SK-N-SH (cell line): ENCODE measurements around the gene AACS. TPM values are rescaled to one million over a fixed set of nuclear protein-coding genes. Genes with fewer than 3 reads are reported as not detected.

ENCODE experiments used
- CTCF ChIA-PET: fragments of 300-600, 350-600 bp; formaldehyde crosslinking; extraction: SDS; loops from one replicate; lab custom pipeline; 2021; lab: Yijun Ruan, JAX
- POLR2A ChIA-PET: fragments of 350-600 bp; sonication (Branson Sonifier 250); formaldehyde crosslinking; extraction: SDS; loops from one replicate; lab custom pipeline; 2020; ENCODE audit warnings: antibody characterized with exemption, inconsistent platforms; lab: Yijun Ruan, JAX
- DNase-seq: peaks from one replicate; pipeline ENCODE4 v3.0.0; 2012
- H2AFZ ChIP-seq: fragments of 200-600 bp; sonication (generic); 2 replicates; pipeline ENCODE4 v1.8.1; 2016; ENCODE audit warnings: antibody characterized with exemption, mild to moderate bottlenecking, low read depth
- H3F3A ChIP-seq: fragments of 200-600 bp; sonication (generic); replicated peaks from 2 replicates; pipeline ENCODE3; 2016; ENCODE audit warnings: antibody characterized with exemption, mild to moderate bottlenecking; ENCODE audit not compliant: insufficient read depth
- H3K27ac ChIP-seq, 2 experiments: fragments of 200-500 bp in 1 of 2; fragments of 200-600 bp in 1 of 2; sonication (Bioruptor generic) in 1 of 2; sonication (generic), shearing (Covaris generic) in 1 of 2; 2 replicates each; pipeline versions ENCODE4 v1.5.1 to v1.6.1; 2014 to 2016; ENCODE audit warnings: low read depth in 2 of 2, inconsistent platforms in 1 of 2, low read length in 1 of 2, mild to moderate bottlenecking in 1 of 2, mixed read lengths in 1 of 2
- H3K27me3 ChIP-seq: fragments of 200-600 bp; sonication (generic), shearing (Covaris generic); 2 replicates; pipeline ENCODE4 v1.6.1; 2016; ENCODE audit warnings: mixed run types; ENCODE audit not compliant: insufficient read depth
- H3K36me3 ChIP-seq, 2 experiments: fragments of 200-500 bp in 1 of 2; fragments of 200-600 bp in 1 of 2; sonication (Bioruptor generic) in 1 of 2; sonication (generic) in 1 of 2; replicated peaks in 1 of 2; 2 replicates each; pipeline versions ENCODE3 to v1.5.1; 2014 to 2016; ENCODE audit warnings: low read length in 1 of 2, mild to moderate bottlenecking in 1 of 2; ENCODE audit not compliant: insufficient read depth in 2 of 2, control insufficient read depth in 1 of 2
- H3K4me1 ChIP-seq, 2 experiments: fragments of 200-500 bp in 1 of 2; fragments of 200-600 bp in 1 of 2; sonication (Bioruptor generic) in 1 of 2; sonication (generic), shearing (Covaris generic) in 1 of 2; 2 replicates each; pipeline versions ENCODE4 v1.5.1 to v1.6.1; 2014 to 2016; ENCODE audit warnings: low read depth in 1 of 2, low read length in 1 of 2, mixed run types in 1 of 2; ENCODE audit not compliant: insufficient read depth in 2 of 2, control insufficient read depth in 1 of 2
- H3K4me2 ChIP-seq: fragments of 200-600 bp; sonication (generic), shearing (Covaris generic); 2 replicates; pipeline ENCODE4 v1.6.1; 2017; ENCODE audit warnings: mixed run types
- H3K4me3 ChIP-seq, 2 experiments: fragments of 200-500 bp in 1 of 2; fragments of 200-600 bp in 1 of 2; sonication (Bioruptor generic) in 1 of 2; sonication (generic), shearing (Covaris generic) in 1 of 2; 2 replicates each; pipeline versions ENCODE4 v1.5.1 to v1.8.1; 2014 to 2016; ENCODE audit warnings: low read depth in 2 of 2, inconsistent platforms in 1 of 2, low read length in 1 of 2, mild to moderate bottlenecking in 1 of 2, mixed read lengths in 1 of 2, moderate library complexity in 1 of 2
- H3K79me2 ChIP-seq: fragments of 200-600 bp; sonication (generic); 2 replicates; pipeline ENCODE4 v1.8.1; 2017; ENCODE audit warnings: mild to moderate bottlenecking; ENCODE audit not compliant: insufficient read depth
- H3K9ac ChIP-seq: fragments of 200-600 bp; sonication (generic); 2 replicates; pipeline ENCODE4 v1.6.1; 2017; ENCODE audit warnings: mixed run types
- H3K9me2 ChIP-seq: fragments of 200-600 bp; sonication (generic); 2 replicates; pipeline ENCODE4 v1.6.1; 2017; ENCODE audit warnings: mixed run types
- H3K9me3 ChIP-seq: fragments of 200-600 bp; sonication (generic); 2 replicates; pipeline ENCODE4 v1.6.1; 2017; ENCODE audit warnings: mixed run types, mild to moderate bottlenecking, moderate library complexity
- H4K20me1 ChIP-seq: fragments of 200-600 bp; sonication (generic); 2 replicates; pipeline ENCODE4 v1.6.1; 2017; ENCODE audit warnings: mild to moderate bottlenecking, mixed run types; ENCODE audit not compliant: insufficient read depth
- CHD2 ChIP-seq: fragments of 150-350 bp; IDR thresholded peaks from 2 replicates; pipeline ENCODE4 v1.6.1; 2018; ENCODE audit warnings: low read length; ENCODE audit not compliant: partially characterized antibody
- ELF1 ChIP-seq: IDR thresholded peaks from 2 replicates; pipeline ENCODE4 v1.4.0; 2012
- EZH2phosphoT487 ChIP-seq: fragments of 200-600 bp; sonication (generic); IDR thresholded peaks from 2 replicates; pipeline ENCODE4 v1.6.1; 2017; ENCODE audit warnings: low read depth, mixed run types, mild to moderate bottlenecking, antibody characterized with exemption, moderate library complexity, borderline replicate concordance
- FOXJ3 ChIP-seq: sonication (generic); formaldehyde crosslinking; IDR thresholded peaks from 2 replicates; pipeline ENCODE4 v1.5.1; 2020; ENCODE audit warnings: mild to moderate bottlenecking, missing genetic modification reagents
- FOXM1 ChIP-seq: IDR thresholded peaks from 2 replicates; pipeline ENCODE4 v1.4.0; 2012; ENCODE audit warnings: low read depth, mild to moderate bottlenecking
- JUND ChIP-seq: IDR thresholded peaks from 2 replicates; pipeline ENCODE4 v1.4.0; 2012
- MXI1 ChIP-seq: IDR thresholded peaks from 2 replicates; pipeline ENCODE4 v1.6.1; 2012; ENCODE audit warnings: mild to moderate bottlenecking, low read depth, low read length, improper control_type of control experiment
- RXRA ChIP-seq: IDR thresholded peaks from 2 replicates; pipeline ENCODE4 v1.4.0; 2012; ENCODE audit warnings: low read depth, mild to moderate bottlenecking, borderline replicate concordance
- SMC3 ChIP-seq: IDR thresholded peaks from 2 replicates; pipeline ENCODE4 v1.6.1; 2012; ENCODE audit warnings: low read depth, low read length, improper control_type of control experiment
- TCF12 ChIP-seq: IDR thresholded peaks from 2 replicates; pipeline ENCODE4 v1.4.0; 2012
- TEAD4 ChIP-seq: IDR thresholded peaks from 2 replicates; pipeline ENCODE4 v1.4.0; 2012; ENCODE audit warnings: mild to moderate bottlenecking, borderline replicate concordance; ENCODE audit not compliant: insufficient read depth
- WGBS: methylation state at CpG from one replicate; pipeline ENCODE4 v1.1.6; 2017; ENCODE audit warnings: low lambda C conversion rate; 5-methylcytosine and 5-hydroxymethylcytosine counted together
- polyA plus RNA-seq, 3 experiments: library from polyadenylated mRNA; depleted of rRNA; stranded (reverse); fragments of >200 nt; gene quantifications; 2 replicates each; pipeline ENCODE4 v1.2.3, GENCODE V29; 2012
- TF ChIP-seq, protein P1 (sequence below): IDR thresholded peaks from 2 replicates; pipeline ENCODE4 v1.4.0; 2012; ENCODE audit warnings: low read depth, borderline replicate concordance
- TF ChIP-seq, protein P2 (sequence below): fragments of 150-350 bp; IDR thresholded peaks from 2 replicates; pipeline ENCODE4 v1.6.1; 2016; ENCODE audit warnings: mild to moderate bottlenecking, low read depth, low read length

The AACS gene
- polyA plus RNA-seq, 1 of the 3 experiments (the other 2 are of a cell fraction): 17.3 TPM

DNA sequence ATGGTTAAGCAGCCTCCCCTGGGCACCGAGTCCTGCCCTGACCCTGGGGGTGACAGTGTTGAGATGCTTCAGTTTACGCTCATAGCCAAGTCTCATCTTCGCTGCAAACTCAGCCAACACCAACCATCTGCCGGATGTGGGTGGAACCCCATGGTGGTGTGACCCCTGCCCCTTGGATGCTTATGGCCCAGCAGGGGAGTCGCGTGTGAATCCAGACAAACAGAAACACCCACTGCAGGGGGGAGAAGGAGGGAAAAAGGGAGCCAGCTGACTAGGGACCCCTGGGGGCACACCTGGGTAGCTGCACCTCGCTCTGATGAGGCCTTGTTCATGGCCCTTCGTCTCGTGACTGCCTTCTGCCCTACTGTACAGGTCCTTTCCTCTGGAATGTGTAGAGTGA lies 23.8 kb downstream of the AACS start:
- H4K20me1 ChIP-seq: no peaks in the 10 kb centered on the region
- no peak overlapping the region for H3K4me2 ChIP-seq
- H3K9me2 ChIP-seq: no peaks in the 10 kb centered on the region
- H3K27me3 ChIP-seq: no peaks in the 10 kb centered on the region
- H3K4me3 ChIP-seq: no peak overlapping the region
- peaks cover 0 to 30% of the 10 kb centered on the region in 2 experiments for H3K36me3 ChIP-seq
- H3K79me2 ChIP-seq: no peaks in the 10 kb centered on the region
- no peak for TF ChIP-seq JUND
- no peak for TF ChIP-seq CHD2
- H3K9me3 ChIP-seq: no peaks in the 10 kb centered on the region
- DNase-seq: no peak
- CTCF ChIA-PET: interaction anchor here (1.1 kb wide), 1 partner anchor 9 kb away, joined by 5 read pairs; no protein-coding TSS in a partner anchor
- WGBS: 92% methylated on average over 4 of the region's 9 CpGs
- H3F3A ChIP-seq: no peaks in the 10 kb centered on the region
- POLR2A ChIA-PET: no interaction called here
- no peak overlapping the region for H3K27ac ChIP-seq
- no peak overlapping the region for H3K9ac ChIP-seq
- H2AFZ ChIP-seq: no peak overlapping the region
- no peaks in the 10 kb centered on the region for H3K4me1 ChIP-seq

DNA sequence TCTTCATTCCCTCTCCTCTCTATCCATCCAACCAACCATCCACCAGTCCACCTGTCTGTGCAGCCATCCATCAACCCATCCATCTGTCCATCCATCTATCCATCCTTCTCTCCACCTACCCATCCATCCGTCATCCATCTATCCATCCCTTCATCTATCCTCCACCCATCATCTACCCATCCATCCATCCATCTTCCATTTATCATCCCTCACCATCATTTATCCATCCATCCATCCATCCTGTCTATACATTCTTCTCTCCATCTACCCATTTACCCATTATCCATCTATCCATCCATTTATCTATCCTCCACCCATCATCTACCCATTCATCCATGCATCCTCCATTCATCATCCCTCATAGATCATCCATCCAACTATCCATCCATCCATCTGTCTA lies 24.4 kb downstream of the AACS start:
- POLR2A ChIA-PET: no interaction called here
- Histone ChIP-seq H3K9me3 (no peaks in the 10 kb centered on the region), H3K4me1 (no peaks in the 10 kb centered on the region), H3K4me2 (no peak overlapping the region), H3K27ac (no peak overlapping the region), H3K4me3 (no peak overlapping the region), H3K36me3 (peaks cover 0 to 32% of the 10 kb centered on the region in 2 experiments), H3K27me3 (no peaks in the 10 kb centered on the region), H3F3A (no peaks in the 10 kb centered on the region), H4K20me1 (no peaks in the 10 kb centered on the region), H3K9ac (no peak overlapping the region), H2AFZ (no peak overlapping the region), H3K9me2 (no peaks in the 10 kb centered on the region), H3K79me2 (no peaks in the 10 kb centered on the region)
- CTCF ChIA-PET: no interaction called here
- DNase-seq: no peak
- WGBS: 95% methylated on average over 1 of the region's 1 CpG
- TF ChIP-seq, protein P1, sequence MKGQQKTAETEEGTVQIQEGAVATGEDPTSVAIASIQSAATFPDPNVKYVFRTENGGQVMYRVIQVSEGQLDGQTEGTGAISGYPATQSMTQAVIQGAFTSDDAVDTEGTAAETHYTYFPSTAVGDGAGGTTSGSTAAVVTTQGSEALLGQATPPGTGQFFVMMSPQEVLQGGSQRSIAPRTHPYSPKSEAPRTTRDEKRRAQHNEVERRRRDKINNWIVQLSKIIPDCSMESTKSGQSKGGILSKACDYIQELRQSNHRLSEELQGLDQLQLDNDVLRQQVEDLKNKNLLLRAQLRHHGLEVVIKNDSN: no peak
- TF ChIP-seq EZH2phosphoT487: no peak
- no peak for TF ChIP-seq FOXM1
- TF ChIP-seq TCF12: no peak
- TF ChIP-seq FOXJ3: no peak
- no peak for TF ChIP-seq CHD2
- no peak for TF ChIP-seq RXRA
- no peak for TF ChIP-seq SMC3
- TF ChIP-seq JUND: no peak
- no peak for TF ChIP-seq MXI1
- TF ChIP-seq ELF1: no peak
- TF ChIP-seq TEAD4: no peak
- TF ChIP-seq, protein P2, sequence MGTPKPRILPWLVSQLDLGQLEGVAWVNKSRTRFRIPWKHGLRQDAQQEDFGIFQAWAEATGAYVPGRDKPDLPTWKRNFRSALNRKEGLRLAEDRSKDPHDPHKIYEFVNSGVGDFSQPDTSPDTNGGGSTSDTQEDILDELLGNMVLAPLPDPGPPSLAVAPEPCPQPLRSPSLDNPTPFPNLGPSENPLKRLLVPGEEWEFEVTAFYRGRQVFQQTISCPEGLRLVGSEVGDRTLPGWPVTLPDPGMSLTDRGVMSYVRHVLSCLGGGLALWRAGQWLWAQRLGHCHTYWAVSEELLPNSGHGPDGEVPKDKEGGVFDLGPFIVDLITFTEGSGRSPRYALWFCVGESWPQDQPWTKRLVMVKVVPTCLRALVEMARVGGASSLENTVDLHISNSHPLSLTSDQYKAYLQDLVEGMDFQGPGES: no peak
